HL-60 (cell line): ENCODE data around the gene MSRB2.

Source experiments
- DNase-seq, 2 experiments: peaks; one replicate each; pipeline ENCODE4 v3.0.0-alpha.2; 2010 to 2020; ENCODE audit warnings: low read depth in 1 of 2, low spot score in 1 of 2
- H3K27ac ChIP-seq: fragments of 250-450 bp; sonication (Bioruptor Pico); replicated peaks from 2 replicates; pipeline ENCODE4 v1.5.1; 2020; ENCODE audit warnings: mild to moderate bottlenecking, moderate library complexity
- H3K27me3 ChIP-seq: fragments of 250-450 bp; sonication (Bioruptor Pico); 2 replicates; pipeline ENCODE4 v1.5.1; 2021; ENCODE audit warnings: mild to moderate bottlenecking, moderate library complexity; ENCODE audit not compliant: insufficient read depth, poor library complexity, severe bottlenecking
- H3K4me3 ChIP-seq: replicated peaks from 2 replicates; pipeline ENCODE4 v1.5.1; 2011; ENCODE audit warnings: mild to moderate bottlenecking, control low read depth, low read length; ENCODE audit not compliant: insufficient read depth
- GABPA ChIP-seq: IDR thresholded peaks from 2 replicates; pipeline ENCODE4 v1.6.1; 2012; ENCODE audit warnings: low read depth
- POLR2AphosphoS5 ChIP-seq: IDR thresholded peaks from 2 replicates; pipeline ENCODE4 v1.6.1; 2012; ENCODE audit warnings: low read depth
- REST ChIP-seq: IDR thresholded peaks from 2 replicates; pipeline ENCODE4 v1.6.1; 2012; ENCODE audit warnings: low read depth; ENCODE audit not compliant: insufficient replicate concordance
- SPI1 ChIP-seq: IDR thresholded peaks from 2 replicates; pipeline ENCODE4 v1.6.1; 2012; ENCODE audit warnings: low read depth, mild to moderate bottlenecking, borderline replicate concordance
- TF ChIP-seq, protein P1 (sequence below): IDR thresholded peaks from one replicate; pipeline ENCODE4 v1.5.1; 2011; ENCODE audit warnings: low read length, control low read depth, inconsistent platforms; ENCODE audit not compliant: insufficient read depth

MSRB2 gene

GRCh38 chr10:23058366-23058765 is 37.0 kb upstream of the MSRB2 start:
- no peak for DNase-seq
- H3K4me3 ChIP-seq, result no peak overlapping the region
- no peaks in the 10 kb centered on the region for H3K27me3 ChIP-seq
- no peak overlapping the region for H3K27ac ChIP-seq
- TF ChIP-seq SPI1, result no peak
- TF ChIP-seq, protein P1, sequence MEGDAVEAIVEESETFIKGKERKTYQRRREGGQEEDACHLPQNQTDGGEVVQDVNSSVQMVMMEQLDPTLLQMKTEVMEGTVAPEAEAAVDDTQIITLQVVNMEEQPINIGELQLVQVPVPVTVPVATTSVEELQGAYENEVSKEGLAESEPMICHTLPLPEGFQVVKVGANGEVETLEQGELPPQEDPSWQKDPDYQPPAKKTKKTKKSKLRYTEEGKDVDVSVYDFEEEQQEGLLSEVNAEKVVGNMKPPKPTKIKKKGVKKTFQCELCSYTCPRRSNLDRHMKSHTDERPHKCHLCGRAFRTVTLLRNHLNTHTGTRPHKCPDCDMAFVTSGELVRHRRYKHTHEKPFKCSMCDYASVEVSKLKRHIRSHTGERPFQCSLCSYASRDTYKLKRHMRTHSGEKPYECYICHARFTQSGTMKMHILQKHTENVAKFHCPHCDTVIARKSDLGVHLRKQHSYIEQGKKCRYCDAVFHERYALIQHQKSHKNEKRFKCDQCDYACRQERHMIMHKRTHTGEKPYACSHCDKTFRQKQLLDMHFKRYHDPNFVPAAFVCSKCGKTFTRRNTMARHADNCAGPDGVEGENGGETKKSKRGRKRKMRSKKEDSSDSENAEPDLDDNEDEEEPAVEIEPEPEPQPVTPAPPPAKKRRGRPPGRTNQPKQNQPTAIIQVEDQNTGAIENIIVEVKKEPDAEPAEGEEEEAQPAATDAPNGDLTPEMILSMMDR, result no peak
- no peak for TF ChIP-seq POLR2AphosphoS5
- TF ChIP-seq GABPA, result no peak
- no peak for TF ChIP-seq REST

- H3K4me3 ChIP-seq, result no peak overlapping the region
- H3K27ac ChIP-seq, result no peak overlapping the region
- no peak for DNase-seq
- H3K27me3 ChIP-seq, result no peaks in the 10 kb centered on the region
- no peak for TF ChIP-seq SPI1
- TF ChIP-seq, protein P1, result no peak
- no peak for TF ChIP-seq POLR2AphosphoS5
- no peak for TF ChIP-seq REST
- no peak for TF ChIP-seq GABPA
These were observed 34.5 kb upstream of the MSRB2 start for GRCh38 chr10:23060918-23061317.

DNA sequence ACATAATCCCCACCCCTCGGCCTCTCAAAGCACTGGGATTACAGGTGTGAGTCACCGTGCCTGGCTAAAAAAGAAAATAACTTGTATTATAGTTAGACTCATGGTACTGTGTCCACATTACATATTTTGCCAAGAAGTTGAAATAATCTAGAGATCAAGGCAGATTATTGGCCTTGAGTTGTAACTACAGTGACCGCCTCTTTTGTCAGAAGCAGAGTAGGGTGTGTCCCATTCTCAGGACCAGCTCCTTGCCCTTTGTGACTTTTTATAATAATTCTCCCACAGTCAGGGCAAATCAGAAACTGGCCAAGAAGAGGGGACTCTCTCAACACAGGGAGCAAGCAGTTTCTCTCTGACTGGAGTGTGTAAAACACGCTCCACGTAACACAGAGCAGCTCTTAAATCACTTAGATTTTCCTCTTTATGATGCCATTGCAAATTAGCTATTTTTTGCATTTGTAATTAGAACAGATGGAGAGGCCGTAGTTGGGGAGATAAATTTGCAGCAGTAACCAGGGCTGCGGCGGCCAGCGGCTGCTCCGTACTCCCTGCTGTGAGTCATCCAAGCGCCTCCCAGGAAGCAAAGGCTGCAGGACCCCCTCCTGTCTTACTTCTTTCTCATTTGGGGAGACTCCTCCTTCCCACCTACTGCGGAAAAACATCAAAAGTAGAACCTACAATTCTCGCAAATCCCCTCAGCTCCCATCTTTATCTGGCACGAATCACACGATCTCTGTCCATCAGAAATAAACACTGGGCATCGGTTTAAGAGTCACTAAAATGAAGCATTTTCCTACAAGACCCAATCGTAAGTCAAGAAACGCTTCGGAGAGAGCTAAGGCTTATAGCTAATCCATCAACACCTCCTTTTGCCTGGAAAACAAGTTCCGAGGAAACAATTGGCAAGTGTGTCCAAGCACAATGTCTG is 32.1 kb upstream of the MSRB2 start:
- Histone ChIP-seq H3K4me3 (no peak overlapping the region), H3K27ac (no peak overlapping the region), H3K27me3 (no peaks in the 10 kb centered on the region)
- TF ChIP-seq, protein P1, result no peak
- no peak for TF ChIP-seq POLR2AphosphoS5
- no peak for TF ChIP-seq GABPA
- no peak for TF ChIP-seq REST
- TF ChIP-seq SPI1, result no peak
- DNase-seq, result no peak
